Esophagus muscularis mucosa (tissue), 4 donors: ENCODE results near the gene NAV1.

ENCODE experiments used
- EP300 ChIP-seq: sonication (generic); formaldehyde crosslinking; IDR thresholded peaks from one replicate; pipeline ENCODE4 v1.6.1; 2017; ENCODE audit warnings: antibody characterized with exemption
- POLR2A ChIP-seq: fragments of 450-650 bp; IDR thresholded peaks from one replicate; pipeline ENCODE4 v1.6.1; 2017; ENCODE audit warnings: antibody characterized with exemption, moderate library complexity, mild to moderate bottlenecking, low read depth
- POLR2AphosphoS5 ChIP-seq, 2 donors: sonication (generic); formaldehyde crosslinking; IDR thresholded peaks; one replicate each; pipeline ENCODE4 v1.6.1; 2017; ENCODE audit warnings: antibody characterized with exemption in 2 of 2
- TF ChIP-seq, protein P1 (sequence below), 3 experiments: fragments of 200-600 bp in 2 of 3; fragments of 450-650 bp in 1 of 3; sonication (generic) in 2 of 3; IDR thresholded peaks; one replicate each; pipeline ENCODE4 v1.5.1; 2017 to 2019; ENCODE audit warnings: antibody characterized with exemption in 3 of 3, mild to moderate bottlenecking in 2 of 3, moderate library complexity in 1 of 3

DNA sequence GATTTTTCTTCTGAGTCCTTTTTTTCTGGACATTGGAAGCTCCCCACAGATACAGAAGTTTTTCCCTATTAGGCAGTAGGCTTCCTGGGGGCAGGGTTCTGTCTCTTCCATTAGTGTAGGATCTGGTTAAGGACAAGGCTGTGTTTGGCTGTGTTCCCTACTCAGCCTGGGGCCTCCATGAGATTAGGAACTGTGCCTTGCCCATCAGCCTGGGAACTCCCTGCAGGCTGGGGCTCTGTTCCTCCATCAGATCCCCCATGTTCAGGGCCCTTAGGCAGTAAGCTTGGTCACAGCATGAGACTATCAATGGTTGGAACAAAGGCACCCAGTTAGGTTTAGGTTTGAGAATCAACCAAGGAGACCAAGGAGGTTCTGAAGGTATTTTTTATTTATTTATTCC lies 22.7 kb downstream of the NAV1 start:
- TF ChIP-seq POLR2A = no peak
- TF ChIP-seq, protein P1, sequence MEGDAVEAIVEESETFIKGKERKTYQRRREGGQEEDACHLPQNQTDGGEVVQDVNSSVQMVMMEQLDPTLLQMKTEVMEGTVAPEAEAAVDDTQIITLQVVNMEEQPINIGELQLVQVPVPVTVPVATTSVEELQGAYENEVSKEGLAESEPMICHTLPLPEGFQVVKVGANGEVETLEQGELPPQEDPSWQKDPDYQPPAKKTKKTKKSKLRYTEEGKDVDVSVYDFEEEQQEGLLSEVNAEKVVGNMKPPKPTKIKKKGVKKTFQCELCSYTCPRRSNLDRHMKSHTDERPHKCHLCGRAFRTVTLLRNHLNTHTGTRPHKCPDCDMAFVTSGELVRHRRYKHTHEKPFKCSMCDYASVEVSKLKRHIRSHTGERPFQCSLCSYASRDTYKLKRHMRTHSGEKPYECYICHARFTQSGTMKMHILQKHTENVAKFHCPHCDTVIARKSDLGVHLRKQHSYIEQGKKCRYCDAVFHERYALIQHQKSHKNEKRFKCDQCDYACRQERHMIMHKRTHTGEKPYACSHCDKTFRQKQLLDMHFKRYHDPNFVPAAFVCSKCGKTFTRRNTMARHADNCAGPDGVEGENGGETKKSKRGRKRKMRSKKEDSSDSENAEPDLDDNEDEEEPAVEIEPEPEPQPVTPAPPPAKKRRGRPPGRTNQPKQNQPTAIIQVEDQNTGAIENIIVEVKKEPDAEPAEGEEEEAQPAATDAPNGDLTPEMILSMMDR (IDR thresholded peaks at IDR 0.05) = no peak
- TF ChIP-seq EP300 = no peak
- TF ChIP-seq POLR2AphosphoS5 (IDR thresholded peaks at IDR 0.05) = no peak
